ENCODE data around the gene NPIPB12. TPM values are rescaled to one million over a fixed set of nuclear protein-coding genes. Genes with fewer than 3 reads are reported as not detected.
"Not testable (repeated sequence)": the region's sequence is repeated elsewhere in the genome, so short reads cannot be mapped to it uniquely, and the experiment has no call there.

NPIPB12 gene
- polyA plus RNA-seq = 5.7 and 8.4 TPM in 2 replicates
- 11.2 and 19.3 TPM in 2 replicates for polyA minus RNA-seq

- H3K9ac ChIP-seq (ENCODE audit: low read length); H3K27me3 ChIP-seq (ENCODE audit: insufficient read depth, low read depth, low read length): not testable (repeated sequence)
Observed at GRCh38 chr16:29506308-29506707, at the start of gene NPIPB12. TSS of gene NPIPB12 (minus strand) at chr16:29506408.

GRCh38 chr16:29521520-29521919 is 15.3 kb upstream of the NPIPB12 start:
- H3K9me2 ChIP-seq (ENCODE audit: insufficient read depth, low read length); H3K9ac ChIP-seq (ENCODE audit: low read length); H2AFZ ChIP-seq (ENCODE audit: low read depth, low read length); H3K4me3 ChIP-seq (ENCODE audit: low read length); H3K27me3 ChIP-seq (ENCODE audit: insufficient read depth, low read depth, low read length); H3K4me2 ChIP-seq (ENCODE audit: low read length); H3K79me2 ChIP-seq (replicated peaks; ENCODE audit: insufficient read depth, low read length); H4K20me1 ChIP-seq (ENCODE audit: insufficient read depth); H3F3A ChIP-seq (ENCODE audit: insufficient read depth, low read length, poor library complexity, severe bottlenecking); H3K36me3 ChIP-seq (ENCODE audit: insufficient read depth, low read length); H3K27ac ChIP-seq (ENCODE audit: low read length); H3K9me3 ChIP-seq (ENCODE audit: low read length): not testable (repeated sequence)

More at GRCh38 chr16:29506308-29506707, at the start of gene NPIPB12:
- not testable (repeated sequence) for H2AFZ ChIP-seq (ENCODE audit: low read depth, low read length); H4K20me1 ChIP-seq (ENCODE audit: insufficient read depth); H3K79me2 ChIP-seq (replicated peaks; ENCODE audit: insufficient read depth, low read length); H3F3A ChIP-seq (ENCODE audit: insufficient read depth, low read length, poor library complexity, severe bottlenecking); H3K4me2 ChIP-seq (ENCODE audit: low read length); H3K9me3 ChIP-seq (ENCODE audit: low read length); H3K4me3 ChIP-seq (ENCODE audit: low read length); H3K27ac ChIP-seq (ENCODE audit: low read length); H3K36me3 ChIP-seq (ENCODE audit: insufficient read depth, low read length); H3K9me2 ChIP-seq (ENCODE audit: insufficient read depth, low read length)

GRCh38 chr16:29482276-29482675 is 23.9 kb downstream of the NPIPB12 start:
- H3K9me2 ChIP-seq (ENCODE audit: insufficient read depth, low read length); H3K4me2 ChIP-seq (ENCODE audit: low read length): not testable (repeated sequence)

GRCh38 chr16:29472065-29472464 is 34.1 kb downstream of the NPIPB12 start:
- H4K20me1 ChIP-seq (ENCODE audit: insufficient read depth); H3K36me3 ChIP-seq (ENCODE audit: insufficient read depth, low read length); H3K9ac ChIP-seq (ENCODE audit: low read length); H3K27ac ChIP-seq (ENCODE audit: low read length); H3K79me2 ChIP-seq (replicated peaks; ENCODE audit: insufficient read depth, low read length); H2AFZ ChIP-seq (ENCODE audit: low read depth, low read length); H3K9me3 ChIP-seq (ENCODE audit: low read length); H3F3A ChIP-seq (ENCODE audit: insufficient read depth, low read length, poor library complexity, severe bottlenecking); H3K27me3 ChIP-seq (ENCODE audit: insufficient read depth, low read depth, low read length); H3K4me3 ChIP-seq (ENCODE audit: low read length); H3K4me2 ChIP-seq (ENCODE audit: low read length); H3K9me2 ChIP-seq (ENCODE audit: insufficient read depth, low read length): not testable (repeated sequence)

More at GRCh38 chr16:29482276-29482675, 23.9 kb downstream of the NPIPB12 start:
- H4K20me1 ChIP-seq (ENCODE audit: insufficient read depth); H3K27me3 ChIP-seq (ENCODE audit: insufficient read depth, low read depth, low read length); H3K4me3 ChIP-seq (ENCODE audit: low read length); H3K79me2 ChIP-seq (replicated peaks; ENCODE audit: insufficient read depth, low read length); H3K9ac ChIP-seq (ENCODE audit: low read length); H3K27ac ChIP-seq (ENCODE audit: low read length); H3F3A ChIP-seq (ENCODE audit: insufficient read depth, low read length, poor library complexity, severe bottlenecking); H3K36me3 ChIP-seq (ENCODE audit: insufficient read depth, low read length); H2AFZ ChIP-seq (ENCODE audit: low read depth, low read length); H3K9me3 ChIP-seq (ENCODE audit: low read length): not testable (repeated sequence)

- not testable (repeated sequence) for H3K9me2 ChIP-seq (ENCODE audit: insufficient read depth, low read length); H3K36me3 ChIP-seq (ENCODE audit: insufficient read depth, low read length); H4K20me1 ChIP-seq (ENCODE audit: insufficient read depth); H3K79me2 ChIP-seq (replicated peaks; ENCODE audit: insufficient read depth, low read length); H3K27ac ChIP-seq (ENCODE audit: low read length); H3K9me3 ChIP-seq (ENCODE audit: low read length); H2AFZ ChIP-seq (ENCODE audit: low read depth, low read length); H3K9ac ChIP-seq (ENCODE audit: low read length); H3K4me3 ChIP-seq (ENCODE audit: low read length); H3F3A ChIP-seq (ENCODE audit: insufficient read depth, low read length, poor library complexity, severe bottlenecking); H3K27me3 ChIP-seq (ENCODE audit: insufficient read depth, low read depth, low read length); H3K4me2 ChIP-seq (ENCODE audit: low read length)
Observed at GRCh38 chr16:29469660-29470059, 36.5 kb downstream of the NPIPB12 start.

- H3K4me2 ChIP-seq (ENCODE audit: low read length); H3K79me2 ChIP-seq (replicated peaks; ENCODE audit: insufficient read depth, low read length); H4K20me1 ChIP-seq (ENCODE audit: insufficient read depth); H3F3A ChIP-seq (ENCODE audit: insufficient read depth, low read length, poor library complexity, severe bottlenecking); H3K36me3 ChIP-seq (ENCODE audit: insufficient read depth, low read length); H3K9me2 ChIP-seq (ENCODE audit: insufficient read depth, low read length); H3K9ac ChIP-seq (ENCODE audit: low read length); H2AFZ ChIP-seq (ENCODE audit: low read depth, low read length); H3K27me3 ChIP-seq (ENCODE audit: insufficient read depth, low read depth, low read length); H3K27ac ChIP-seq (ENCODE audit: low read length); H3K4me3 ChIP-seq (ENCODE audit: low read length); H3K9me3 ChIP-seq (ENCODE audit: low read length): not testable (repeated sequence)
Observed at GRCh38 chr16:29467654-29468366, 38.4 kb downstream of the NPIPB12 start.

GRCh38 chr16:29466904-29467303 is 39.3 kb downstream of the NPIPB12 start:
- not testable (repeated sequence) for H3K9me3 ChIP-seq (ENCODE audit: low read length); H3K27ac ChIP-seq (ENCODE audit: low read length); H3K36me3 ChIP-seq (ENCODE audit: insufficient read depth, low read length); H3K79me2 ChIP-seq (replicated peaks; ENCODE audit: insufficient read depth, low read length); H3F3A ChIP-seq (ENCODE audit: insufficient read depth, low read length, poor library complexity, severe bottlenecking); H3K9ac ChIP-seq (ENCODE audit: low read length); H3K4me2 ChIP-seq (ENCODE audit: low read length); H4K20me1 ChIP-seq (ENCODE audit: insufficient read depth); H2AFZ ChIP-seq (ENCODE audit: low read depth, low read length); H3K4me3 ChIP-seq (ENCODE audit: low read length); H3K9me2 ChIP-seq (ENCODE audit: insufficient read depth, low read length); H3K27me3 ChIP-seq (ENCODE audit: insufficient read depth, low read depth, low read length)

GRCh38 chr16:29465985-29466824 is 40.0 kb downstream of the NPIPB12 start:
- not testable (repeated sequence) for H3K36me3 ChIP-seq (ENCODE audit: insufficient read depth, low read length); H3K27ac ChIP-seq (ENCODE audit: low read length); H3K27me3 ChIP-seq (ENCODE audit: insufficient read depth, low read depth, low read length); H2AFZ ChIP-seq (ENCODE audit: low read depth, low read length); H3K4me2 ChIP-seq (ENCODE audit: low read length); H3K9ac ChIP-seq (ENCODE audit: low read length); H3K9me3 ChIP-seq (ENCODE audit: low read length); H3K9me2 ChIP-seq (ENCODE audit: insufficient read depth, low read length); H3F3A ChIP-seq (ENCODE audit: insufficient read depth, low read length, poor library complexity, severe bottlenecking); H4K20me1 ChIP-seq (ENCODE audit: insufficient read depth); H3K79me2 ChIP-seq (replicated peaks; ENCODE audit: insufficient read depth, low read length); H3K4me3 ChIP-seq (ENCODE audit: low read length)
